Thyroid gland (tissue), 4 donors: ENCODE measurements around the gene NUP42. TPM values are rescaled to one million over a fixed set of nuclear protein-coding genes. Genes with fewer than 3 reads are reported as not detected.

Experiments used
- DNase-seq, 2 donors: peaks; one replicate each; pipeline ENCODE4 v3.0.0-alpha.2; 2019
- H3K27ac ChIP-seq, 3 donors: fragments of 200-600 bp; sonication (generic); 1 replicate in 2 of 3; 2 replicates in 1 of 3; pipeline ENCODE4 v1.5.1; 2016 to 2019; ENCODE audit warnings: mild to moderate bottlenecking in 1 of 3, moderate library complexity in 1 of 3
- H3K27me3 ChIP-seq: fragments of 200-600 bp; sonication (generic); one replicate; pipeline ENCODE4 v1.5.1; 2019
- H3K36me3 ChIP-seq, 2 donors: fragments of 200-600 bp; sonication (generic); one replicate each; pipeline ENCODE4 v1.5.1; 2016 to 2019
- H3K4me1 ChIP-seq, 2 donors: fragments of 200-600 bp; sonication (generic); one replicate each; pipeline ENCODE4 v1.5.1; 2017 to 2019
- H3K4me3 ChIP-seq, 3 donors: fragments of 200-600 bp; sonication (generic); replicated peaks in 1 of 3; 1 replicate in 2 of 3; 2 replicates in 1 of 3; pipeline ENCODE4 v1.5.1; 2016; ENCODE audit warnings: mild to moderate bottlenecking in 1 of 3
- H3K9me3 ChIP-seq: fragments of 200-600 bp; sonication (generic); one replicate; pipeline ENCODE4 v1.5.1; 2017
- CTCF ChIP-seq, 6 experiments: fragments of 200-600 bp in 3 of 6; fragments of 450-650 bp in 3 of 6; sonication (generic) in 3 of 6; IDR thresholded peaks; one replicate each; pipeline ENCODE4 v1.5.1; 2016 to 2019; ENCODE audit warnings: antibody characterized with exemption in 6 of 6, mild to moderate bottlenecking in 2 of 6, inconsistent platforms in 1 of 6, moderate library complexity in 1 of 6
- POLR2A ChIP-seq, 2 donors: fragments of 450-650 bp; IDR thresholded peaks; one replicate each; pipeline ENCODE4 v1.6.1; 2017; ENCODE audit warnings: antibody characterized with exemption in 2 of 2, mild to moderate bottlenecking in 2 of 2, moderate library complexity in 1 of 2
- WGBS, 2 donors: methylation state at CpG; one replicate each; pipeline ENCODE4 v1.1.5; 2017; 5-methylcytosine and 5-hydroxymethylcytosine counted together
- intact Hi-C: fragments of 100-400 bp; cut with DNase I; formaldehyde crosslinking; loops from one replicate; pipeline ENCODE4 v1.15.1; 2023
- total RNA-seq, 4 donors: library from RNA; depleted of rRNA; stranded (reverse); fragments of >200 nt; gene quantifications; one replicate each; pipeline ENCODE4 v1.2.3, GENCODE V29; 2016

NUP42 gene
- total RNA-seq, 4 donors from 2014 or later: 34.2 to 55.8 (median 45.4) TPM

GRCh38 chr7:23246555-23246954 is 64.7 kb downstream of the NUP42 start, which contains the start of gene GPNMB:
Gene GPNMB, plus strand, starts transcription at chr7:23246775. Its CDS starts 83 bp downstream, at chr7:23246858.
- 58 to 60% methylated on average over 7 of the region's 7 CpGs for WGBS, 2 donors
- peak in 1 of 2 donors; percentile 5 for DNase-seq

GRCh38 chr7:23247046-23247602 is 65.3 kb downstream of the NUP42 start:
- no peak for TF ChIP-seq POLR2A (IDR thresholded peaks at IDR 0.05)
- no peak for TF ChIP-seq CTCF (IDR thresholded peaks at IDR 0.05)
- Histone ChIP-seq H3K4me1 (peaks cover 0 to 4% of the 10 kb centered on the region in 2 donors), H3K9me3 (no peaks in the 10 kb centered on the region), H3K36me3 (no peaks in the 10 kb centered on the region), H3K27ac (peak overlapping the region in 2 of 3 donors; percentile 47 to 60), H3K4me3 (peak overlapping the region in 1 of 3 donors; percentile 22), H3K27me3 (peaks cover 6% of the 10 kb centered on the region)
- no peak for DNase-seq
- 58 to 75% methylated on average over 5 to 6 of the region's 6 CpGs for WGBS, 2 donors
- intact Hi-C loops: no loop called here

More at GRCh38 chr7:23246555-23246954, 64.7 kb downstream of the NUP42 start, which contains the start of gene GPNMB:
- TF ChIP-seq POLR2A (IDR thresholded peaks at IDR 0.05): no peak
- TF ChIP-seq CTCF (IDR thresholded peaks at IDR 0.05): no peak
- Histone ChIP-seq H3K4me3 (peak within 1 kb of the TSS in 1 of 3 donors; percentile 22), H3K4me1 (peaks cover 0 to 4% of the 10 kb centered on the region in 2 donors), H3K9me3 (no peaks in the 10 kb centered on the region), H3K27me3 (peaks cover 6% of the 10 kb centered on the region), H3K36me3 (no peaks in the 10 kb centered on the region), H3K27ac (peak within 1 kb of the TSS in 2 of 3 donors; percentile 47 to 60)
- intact Hi-C loops: no loop called here

- DNase-seq: no peak
- peak overlapping the region in 1 of 3 donors; percentile 22 for H3K4me3 ChIP-seq
- H3K36me3 ChIP-seq: no peaks in the 10 kb centered on the region
- intact Hi-C loops: no loop called here
- TF ChIP-seq POLR2A (IDR thresholded peaks at IDR 0.05): no peak
- TF ChIP-seq CTCF (IDR thresholded peaks at IDR 0.05): no peak
- 17 to 18% methylated on average over 20 to 26 of the region's 53 CpGs for WGBS, 2 donors
- H3K9me3 ChIP-seq: no peaks in the 10 kb centered on the region
- peaks cover 6% of the 10 kb centered on the region for H3K27me3 ChIP-seq
- peaks cover 0 to 4% of the 10 kb centered on the region in 2 donors for H3K4me1 ChIP-seq
- H3K27ac ChIP-seq: peak overlapping the region; percentile 18 to 60 (median 47)
These were observed 65.9 kb downstream of the NUP42 start for GRCh38 chr7:23247603-23248335.

- DNase-seq: no peak
- Histone ChIP-seq H3K36me3 (no peaks in the 10 kb centered on the region), H3K4me3 (no peak overlapping the region), H3K27ac (no peak overlapping the region), H3K4me1 (peaks cover 0 to 4% of the 10 kb centered on the region in 2 donors), H3K9me3 (no peaks in the 10 kb centered on the region), H3K27me3 (peaks cover 6% of the 10 kb centered on the region)
- intact Hi-C loops: no loop called here
- no peak for TF ChIP-seq POLR2A (IDR thresholded peaks at IDR 0.05)
- TF ChIP-seq CTCF (IDR thresholded peaks at IDR 0.05): no peak
These were observed 67.6 kb downstream of the NUP42 start for GRCh38 chr7:23249486-23249885.

Other genes with a start within 250 kb of the NUP42 start
- gene HYCC1, start 167.9 kb upstream of the NUP42 start, total RNA-seq: 10 to 100 TPM; 18.5 to 38.7 (median 23.4) TPM
- gene KLHL7, start 76.3 kb upstream of the NUP42 start, total RNA-seq: 10 to 100 TPM; 20.3 to 35.0 (median 27.2) TPM
- gene GPNMB, start 64.7 kb downstream of the NUP42 start, total RNA-seq: 10 to 100 TPM; 31.4 to 84.8 (median 69.9) TPM
- gene MALSU1, start 117.3 kb downstream of the NUP42 start, total RNA-seq: 100 to 1,000 TPM in 2 of 4 donors, 10 to 100 TPM in 2; 76.1 to 211 (median 95.7) TPM